HK-2 (cell line): ENCODE results near the gene EZH2.

Source experiments
- DNase-seq: peaks from one replicate; pipeline ENCODE4 v3.0.0-alpha.2; 2018; ENCODE audit not compliant: unreplicated experiment

The EZH2 gene

DNA sequence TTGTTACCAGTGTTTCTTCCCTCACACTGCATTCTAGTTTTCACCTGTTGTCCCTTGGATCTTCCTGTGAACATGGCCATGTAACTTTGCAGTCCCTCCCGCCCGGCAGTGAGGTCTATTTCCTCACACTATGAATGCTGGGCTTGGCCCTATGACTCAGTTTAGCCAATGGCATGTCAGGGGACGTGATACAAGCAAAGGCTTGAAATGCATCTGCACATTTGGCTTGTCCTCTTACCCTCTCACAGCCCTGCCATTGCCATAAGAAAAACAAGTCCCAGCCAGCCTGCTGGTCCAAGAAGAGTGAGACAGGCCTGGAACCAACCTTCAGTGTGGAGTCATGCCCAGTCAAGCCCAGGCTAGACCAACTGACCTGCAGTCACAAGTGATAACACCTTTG, 17.1 kb upstream of the EZH2 start:
- no peak for DNase-seq

DNA sequence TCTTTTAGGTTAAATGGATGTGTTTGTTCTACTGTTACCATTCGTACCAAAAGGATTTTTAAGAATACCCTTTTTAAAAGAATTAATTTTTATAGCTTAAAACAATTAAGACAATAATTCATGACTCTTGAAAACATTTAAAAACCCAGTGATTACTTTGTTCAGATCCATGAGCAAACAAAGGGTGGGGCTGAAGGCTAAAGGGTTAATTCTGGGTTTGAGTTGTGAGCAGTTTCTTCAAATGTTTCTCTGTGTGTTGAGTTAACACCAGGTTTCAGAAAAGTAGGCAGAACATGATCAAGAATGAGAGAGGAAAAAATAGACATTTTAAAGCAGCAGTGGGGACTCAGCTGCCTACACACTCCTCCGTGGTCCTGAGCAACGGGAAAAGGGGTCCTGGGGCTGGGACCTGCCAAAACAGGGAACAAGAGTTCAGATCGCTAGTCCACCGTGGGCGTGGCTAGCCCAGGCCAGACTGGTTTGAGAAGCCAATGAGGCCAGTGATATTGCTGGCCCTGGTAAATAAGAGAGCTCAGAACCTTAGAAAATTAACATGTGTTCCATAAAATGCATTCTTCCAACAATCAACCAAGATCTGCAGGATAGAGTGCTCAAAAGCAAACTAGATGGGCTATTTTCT, 14.9 kb upstream of the EZH2 start:
- DNase-seq = no peak

DNA sequence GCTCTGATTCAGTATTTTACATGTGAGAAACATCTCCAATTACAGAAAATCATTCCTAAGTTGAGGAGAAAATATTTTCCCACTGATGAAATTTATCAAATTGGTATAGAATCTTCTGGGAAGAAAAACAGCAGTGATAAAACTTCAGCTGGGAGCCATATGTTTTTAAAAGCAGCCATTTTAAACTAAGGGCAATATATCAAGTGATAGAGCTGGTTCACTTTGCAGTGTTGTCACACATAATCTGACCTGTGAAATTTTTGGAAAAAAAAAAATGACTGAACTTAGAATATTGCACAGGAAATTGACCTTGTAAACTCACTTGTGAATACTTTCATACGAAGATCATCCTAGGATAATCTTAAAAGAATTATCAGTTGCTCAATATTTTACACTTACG, 10.5 kb upstream of the EZH2 start:
- no peak for DNase-seq

DNA sequence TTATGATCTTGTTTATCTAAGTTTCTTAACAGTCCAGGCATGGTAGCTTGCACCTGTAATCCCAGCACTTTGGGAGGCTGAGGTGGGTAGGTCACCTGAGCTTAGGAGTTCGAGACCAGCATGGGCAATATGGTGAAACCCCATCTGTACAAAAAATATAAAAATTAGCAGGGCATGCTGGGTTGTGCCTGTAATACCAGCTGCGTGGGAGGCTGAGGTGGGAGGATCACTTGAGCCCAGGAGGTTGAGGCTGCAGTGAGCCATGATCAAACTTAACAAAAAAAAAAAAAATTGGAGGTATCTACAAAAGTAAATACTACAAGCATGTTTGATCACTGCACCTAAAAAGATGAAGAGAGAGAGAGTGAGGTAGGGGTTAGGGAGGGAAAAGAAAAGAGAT, 9.0 kb upstream of the EZH2 start:
- DNase-seq = no peak

DNA sequence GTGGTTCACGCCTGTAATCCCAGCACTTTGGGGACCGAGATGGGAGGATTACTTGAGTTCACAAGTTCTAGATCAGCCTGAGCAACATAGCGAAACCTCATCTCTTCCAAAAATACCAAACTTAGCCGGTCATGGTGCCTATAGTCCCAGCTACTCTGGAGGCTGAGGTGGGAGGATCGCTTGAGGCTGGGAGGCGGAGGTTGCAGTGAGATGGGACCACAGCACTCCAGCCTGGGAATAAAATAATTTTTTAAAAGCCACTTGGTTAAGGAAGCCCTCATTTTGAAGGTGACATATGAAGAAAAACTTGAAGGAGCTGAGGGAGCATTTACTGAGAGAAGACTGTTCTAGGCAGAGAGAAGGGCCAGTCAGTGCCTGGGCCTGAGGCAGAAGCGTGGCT, 4.2 kb upstream of the EZH2 start:
- no peak for DNase-seq

DNA sequence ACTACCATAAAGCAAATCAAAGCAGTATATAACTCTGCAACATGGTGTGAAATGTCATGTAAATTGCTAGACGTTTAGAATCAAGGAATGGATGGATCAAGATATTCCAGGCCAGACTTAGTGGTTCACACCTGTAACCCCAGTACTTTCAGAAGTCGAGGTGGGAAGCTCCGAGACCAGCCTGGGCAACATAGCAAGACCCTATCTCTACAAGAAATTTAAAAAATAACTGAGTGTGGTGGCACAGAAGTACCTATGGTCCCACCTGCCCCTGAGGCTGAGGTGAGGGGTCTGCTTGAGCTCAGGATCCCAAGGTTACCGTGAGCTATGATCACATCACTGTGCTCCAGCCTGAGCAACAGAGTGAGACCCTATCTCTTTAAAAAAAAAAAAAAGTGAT, 2.8 kb upstream of the EZH2 start:
- no peak for DNase-seq

DNA sequence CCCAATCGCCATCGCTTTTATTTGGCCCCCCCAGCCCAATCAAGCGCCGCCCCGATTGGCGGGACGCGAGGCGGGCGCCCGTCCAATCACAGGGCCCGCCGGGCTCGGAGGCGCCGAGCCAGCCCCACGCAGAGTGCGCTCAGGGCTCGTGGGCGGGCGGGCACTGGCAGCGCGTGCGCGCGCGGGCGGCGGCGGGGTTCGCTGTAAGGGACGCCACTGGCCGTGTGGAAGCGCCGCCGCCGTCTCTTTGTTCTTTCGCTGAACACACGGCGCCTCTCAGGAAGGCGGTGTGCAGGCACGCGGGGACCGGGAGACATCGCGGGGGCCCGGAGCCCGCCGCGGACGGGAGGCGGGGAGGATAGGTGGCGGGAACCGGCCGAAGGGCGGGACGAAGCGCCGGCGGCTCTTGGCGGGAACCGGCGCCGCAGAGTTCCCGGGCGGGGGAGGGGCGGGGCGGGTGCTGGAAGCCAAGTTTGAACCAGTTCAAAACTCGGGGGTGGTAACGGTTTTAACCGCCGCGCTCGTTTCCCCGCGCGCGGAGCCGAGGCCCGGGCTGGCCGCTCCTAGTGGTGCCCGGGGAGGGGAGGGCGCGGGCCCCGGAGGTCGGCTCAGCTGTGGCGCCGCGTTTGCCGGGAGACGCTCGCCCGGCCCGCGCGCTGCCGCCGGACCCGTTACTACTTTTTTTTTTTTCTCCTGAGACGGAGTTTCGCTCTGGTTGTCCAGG, 370 bp upstream of the EZH2 start:
- peak; percentile 94 for DNase-seq

DNA sequence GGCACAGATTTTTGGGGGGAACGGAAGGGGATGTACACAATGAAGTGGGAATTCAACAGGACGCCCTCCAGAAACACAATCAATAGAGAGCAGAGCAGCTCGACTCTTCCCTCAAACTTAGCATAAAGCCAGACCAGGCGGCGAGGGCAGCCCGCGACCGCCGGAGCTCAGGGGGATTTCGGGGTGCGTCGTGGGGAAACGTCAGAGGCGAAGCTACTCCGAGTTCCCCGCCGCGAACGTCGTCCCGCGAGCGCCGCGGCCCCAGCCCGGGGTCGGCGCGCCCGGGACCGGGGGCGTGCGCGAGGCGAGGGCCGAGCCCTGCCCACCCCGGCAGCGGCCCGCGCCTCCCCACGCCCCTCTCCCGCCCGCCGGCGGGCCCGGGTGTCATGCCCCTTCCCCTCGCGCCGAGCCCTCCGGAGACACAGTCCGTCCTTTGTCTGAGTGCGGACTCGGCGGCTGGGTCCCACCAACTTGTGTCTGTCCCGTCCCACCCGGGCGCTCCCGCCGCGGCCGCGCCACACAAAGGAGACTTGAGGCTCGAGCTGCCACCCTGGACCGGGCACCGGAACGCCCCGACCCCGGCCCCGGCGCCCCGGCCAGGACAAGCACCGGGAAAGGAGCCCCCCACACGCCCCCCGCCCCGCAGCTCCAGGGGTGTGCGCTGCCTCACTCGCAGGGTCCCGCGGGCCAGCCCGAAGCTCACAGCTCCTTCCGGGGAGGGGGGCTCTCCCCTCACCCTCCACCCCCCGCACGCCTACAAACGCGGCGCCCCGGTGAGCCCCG, 634 bp downstream of the EZH2 start:
- peak; percentile 40 for DNase-seq

DNA sequence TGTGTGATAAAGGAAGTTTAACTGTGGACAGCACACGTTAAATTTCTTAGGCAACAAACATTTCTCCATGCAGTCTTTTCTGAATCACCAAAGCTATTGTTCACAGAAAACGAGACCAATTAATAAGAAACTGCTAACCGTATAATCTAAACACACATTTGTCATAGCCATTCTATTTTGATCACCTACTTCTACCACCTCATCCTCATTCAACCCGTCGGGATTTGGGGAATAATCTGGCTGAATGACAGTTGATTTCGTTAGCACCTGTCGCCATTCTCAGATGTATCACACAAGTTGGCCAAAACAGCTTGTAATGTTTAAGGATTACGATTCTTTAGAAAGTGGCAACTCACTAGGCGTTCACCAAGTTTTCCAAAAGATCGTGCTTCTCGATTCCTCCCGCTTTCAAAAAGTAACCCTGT, 1.2 kb downstream of the EZH2 start:
- no peak for DNase-seq

DNA sequence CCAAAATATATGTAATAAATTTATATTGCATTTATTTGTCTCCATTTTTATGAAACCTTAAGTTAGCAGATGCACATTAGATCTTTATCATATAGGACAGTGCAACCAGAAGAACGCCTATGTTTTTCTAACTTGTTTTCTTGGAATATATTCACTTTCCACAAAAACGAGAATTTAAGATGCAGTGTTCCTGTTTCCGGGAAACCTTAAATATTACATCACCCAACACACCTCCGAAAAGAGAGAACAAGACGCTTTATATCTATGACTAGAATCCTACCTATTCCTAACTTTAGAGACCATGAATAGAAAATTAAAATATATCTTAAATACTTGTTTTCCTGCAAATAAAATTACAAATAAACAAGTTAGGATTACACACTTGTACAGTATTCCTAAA, 1.9 kb downstream of the EZH2 start:
- no peak for DNase-seq

DNA sequence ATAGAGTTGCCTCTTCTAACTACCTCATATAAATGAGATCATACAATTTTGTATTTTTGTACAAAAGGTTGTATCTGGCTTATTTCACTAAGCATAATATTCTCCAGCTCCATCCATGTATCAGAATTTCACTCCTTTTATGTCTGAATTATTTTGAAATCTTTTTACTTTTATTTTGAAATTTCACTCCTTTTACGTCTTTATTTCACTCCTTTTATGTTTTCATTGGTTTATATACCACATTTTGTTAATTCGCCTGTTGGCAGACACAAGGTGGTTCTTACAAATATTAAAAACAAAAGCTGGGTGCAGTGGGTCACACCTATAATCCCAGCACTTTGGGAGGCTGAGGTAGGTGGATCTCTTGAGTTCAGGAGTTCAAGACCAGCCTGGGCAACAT, 5.8 kb downstream of the EZH2 start:
- no peak for DNase-seq

DNA sequence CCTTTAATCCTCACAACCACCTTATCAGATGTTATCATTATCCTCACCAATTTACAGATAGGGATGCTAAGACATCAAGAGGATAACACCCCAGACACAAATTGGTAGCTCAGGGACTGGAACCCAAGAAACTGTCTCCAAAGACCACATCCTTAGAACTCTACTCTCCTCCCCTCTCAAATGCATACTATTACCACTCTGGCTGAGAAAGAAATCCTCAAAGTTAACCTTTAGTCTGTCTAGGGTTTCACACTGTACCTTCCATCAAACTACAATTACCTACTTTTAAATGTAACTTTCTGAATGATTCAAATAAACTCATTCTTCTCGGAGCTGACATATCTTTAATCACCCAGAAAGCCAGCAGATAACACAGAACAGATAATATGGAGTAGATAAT, 6.6 kb downstream of the EZH2 start:
- DNase-seq = no peak

DNA sequence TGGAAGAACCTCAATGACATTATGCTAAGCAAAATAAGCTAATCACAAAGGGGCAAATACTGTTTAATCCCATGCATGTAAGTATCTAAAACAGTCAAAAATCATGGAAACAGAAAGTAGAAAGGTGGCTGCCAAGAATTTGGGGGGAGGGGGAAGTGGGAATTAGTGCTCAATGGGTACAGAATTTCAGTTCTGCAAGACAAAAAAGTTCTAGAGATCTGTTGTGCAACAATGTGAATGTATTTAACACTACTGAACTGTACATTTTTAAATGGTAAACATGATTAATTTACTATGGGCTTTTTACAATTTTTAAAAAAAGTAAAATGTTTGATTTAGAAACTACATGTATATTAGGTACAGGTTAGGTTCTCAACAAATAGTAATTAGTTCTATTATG, 11.9 kb downstream of the EZH2 start:
- DNase-seq = no peak

DNA sequence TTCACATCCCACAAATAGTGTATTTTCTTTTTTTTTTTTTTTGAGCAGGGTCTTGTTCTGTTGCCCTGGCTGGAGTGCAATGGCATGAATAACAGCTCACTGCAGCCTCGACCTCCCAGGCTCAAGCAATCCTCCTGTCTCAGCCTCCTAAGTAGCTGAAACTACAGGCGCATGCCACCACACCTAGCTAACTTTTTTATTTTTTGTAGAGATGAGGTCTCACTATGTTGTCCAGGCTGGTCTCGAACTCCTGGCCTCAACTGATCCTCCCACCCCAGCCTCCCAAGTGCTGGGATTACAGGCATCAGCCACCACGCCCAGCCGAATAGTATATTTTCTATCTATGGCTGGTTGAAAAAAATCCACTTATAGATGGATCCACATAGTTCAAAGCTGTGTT, 12.5 kb downstream of the EZH2 start:
- DNase-seq = no peak

DNA sequence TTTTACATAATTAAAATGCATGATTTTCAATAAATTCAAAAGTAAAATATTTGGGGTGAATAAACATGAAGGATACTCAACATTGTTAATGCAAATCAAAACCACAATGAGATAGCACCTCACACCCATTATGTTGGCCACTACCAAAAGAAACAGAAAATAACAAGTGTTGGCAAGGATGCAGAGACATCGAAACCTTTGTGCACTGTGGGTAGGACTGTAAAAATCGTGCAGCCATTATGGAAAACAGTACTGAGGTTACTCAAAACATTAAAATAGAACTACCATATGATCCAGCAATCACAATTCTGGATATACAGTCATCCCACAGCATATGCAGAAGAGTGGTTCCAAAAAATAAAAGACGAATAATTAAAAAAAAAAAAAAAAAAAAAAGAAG, 13.1 kb downstream of the EZH2 start:
- no peak for DNase-seq

DNA sequence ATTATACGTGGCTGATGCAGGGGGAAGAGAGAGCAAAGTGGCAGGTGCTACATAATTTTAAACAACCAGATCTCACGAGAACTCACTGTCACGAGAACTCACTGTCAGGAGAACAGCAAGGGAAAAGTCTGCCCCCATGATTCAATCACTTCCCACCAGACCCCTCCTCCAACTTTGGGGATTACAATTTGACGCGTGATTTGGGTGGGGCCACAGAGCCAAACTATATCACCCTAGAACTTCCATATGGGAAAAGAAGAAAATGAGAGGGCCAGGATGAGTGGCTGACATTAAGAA, 15.8 kb downstream of the EZH2 start:
- DNase-seq = no peak

DNA sequence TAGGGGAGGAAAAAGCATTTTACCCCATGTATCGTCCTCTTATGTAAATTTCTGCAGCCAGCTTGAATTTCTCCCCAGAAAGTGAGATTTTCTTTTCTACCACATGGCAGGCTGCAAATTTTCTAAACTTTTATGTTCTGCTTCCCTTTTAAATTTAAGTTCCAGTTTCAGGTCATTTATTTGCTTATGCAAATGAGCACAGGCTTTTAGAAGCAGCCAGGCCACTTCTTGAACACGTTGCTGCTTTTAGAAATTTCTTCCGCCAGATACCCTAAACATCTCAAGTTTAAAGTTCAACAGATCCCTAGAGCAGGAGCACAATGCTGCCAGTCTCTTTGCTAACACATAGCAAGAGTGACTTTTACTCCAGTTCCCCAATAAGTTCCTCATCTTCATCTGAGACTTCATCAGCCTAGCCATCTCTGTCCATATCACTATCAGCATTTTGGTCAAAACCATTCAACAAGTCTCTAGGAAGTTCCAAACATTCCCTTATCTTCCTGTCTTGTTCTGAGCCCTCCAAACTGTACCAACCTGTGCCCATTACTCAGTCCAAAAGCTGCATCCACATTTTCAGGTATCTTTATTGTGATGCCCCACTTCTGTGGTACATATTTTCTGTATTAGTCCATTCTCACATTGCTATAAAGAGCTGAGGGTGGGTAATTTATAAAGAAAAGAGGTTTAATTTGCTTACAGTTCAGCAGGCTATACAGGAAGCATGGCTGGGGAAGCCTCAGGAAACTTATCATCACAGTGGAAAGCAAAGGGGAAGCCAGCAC, 16.3 kb downstream of the EZH2 start:
- no peak for DNase-seq

DNA sequence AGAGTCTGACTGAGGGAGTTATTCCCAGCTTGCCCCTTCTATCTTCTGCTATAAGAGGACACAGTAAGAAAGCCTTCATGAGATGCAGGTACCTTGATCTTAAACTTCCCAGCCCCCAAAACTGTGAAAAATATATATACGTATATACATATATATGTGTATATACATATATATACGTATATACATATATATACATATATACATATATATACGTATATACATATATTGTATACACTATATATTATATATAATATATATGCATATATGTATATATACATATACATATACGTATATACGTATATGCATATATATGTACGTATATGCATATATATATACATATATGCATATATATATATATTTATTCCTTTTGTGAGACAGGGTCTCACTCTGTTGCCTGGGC, 17.7 kb downstream of the EZH2 start:
- DNase-seq = no peak

DNA sequence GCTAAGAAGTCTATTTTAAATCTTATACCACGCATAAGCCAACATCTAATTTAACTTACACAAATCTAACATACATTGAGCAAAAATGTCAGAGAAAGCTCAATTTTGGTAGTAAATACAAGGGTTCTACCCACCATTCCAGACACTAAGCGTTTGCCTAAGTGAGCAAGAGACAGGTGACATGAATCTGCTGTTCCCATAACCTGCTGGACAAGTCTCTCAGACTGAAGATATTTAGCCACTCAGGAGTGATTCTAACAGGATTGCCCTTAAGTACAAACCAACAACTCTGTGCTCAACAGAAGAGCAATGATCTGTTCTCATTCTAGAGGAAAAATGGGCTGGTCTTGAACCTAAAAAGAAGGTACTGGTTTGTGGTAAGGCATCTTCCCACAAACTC, 18.8 kb downstream of the EZH2 start:
- no peak for DNase-seq

DNA sequence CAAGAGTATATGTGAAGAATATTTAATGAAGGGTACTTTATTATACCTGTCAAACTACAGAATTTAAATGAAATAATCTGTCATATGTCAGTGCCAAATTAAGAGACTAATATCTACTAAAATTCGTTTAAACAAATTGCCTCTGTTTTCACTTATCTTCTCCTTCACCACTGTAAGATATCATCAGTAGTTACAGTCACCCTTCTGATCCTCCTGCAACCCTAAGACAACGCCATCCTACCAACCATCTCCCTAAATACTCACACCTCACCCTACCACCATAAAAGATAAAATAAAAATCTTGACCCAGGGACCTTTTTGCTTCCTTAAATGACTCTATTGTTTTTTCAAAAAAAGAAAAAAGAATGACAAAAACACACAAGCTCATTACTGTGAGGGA, 20.8 kb downstream of the EZH2 start:
- DNase-seq = no peak

DNA sequence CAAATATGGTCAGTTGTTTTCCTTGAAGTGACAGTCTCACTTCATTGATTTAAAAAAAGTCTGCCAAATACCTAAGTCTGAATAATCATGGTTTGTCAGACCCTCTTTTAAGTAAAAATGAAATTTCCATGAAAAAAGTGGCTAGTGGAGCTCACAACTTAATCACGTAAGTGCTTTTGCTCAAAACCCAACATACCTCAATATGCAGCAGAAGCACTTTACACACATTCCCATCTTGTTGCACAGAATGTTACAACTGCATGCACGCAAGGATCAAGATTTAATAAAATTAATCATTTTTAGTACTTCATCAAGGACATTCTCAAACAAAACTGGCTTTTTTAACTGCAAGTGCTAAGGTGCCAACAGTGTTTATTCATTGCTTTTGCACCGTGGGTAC, 21.6 kb downstream of the EZH2 start:
- DNase-seq = no peak

DNA sequence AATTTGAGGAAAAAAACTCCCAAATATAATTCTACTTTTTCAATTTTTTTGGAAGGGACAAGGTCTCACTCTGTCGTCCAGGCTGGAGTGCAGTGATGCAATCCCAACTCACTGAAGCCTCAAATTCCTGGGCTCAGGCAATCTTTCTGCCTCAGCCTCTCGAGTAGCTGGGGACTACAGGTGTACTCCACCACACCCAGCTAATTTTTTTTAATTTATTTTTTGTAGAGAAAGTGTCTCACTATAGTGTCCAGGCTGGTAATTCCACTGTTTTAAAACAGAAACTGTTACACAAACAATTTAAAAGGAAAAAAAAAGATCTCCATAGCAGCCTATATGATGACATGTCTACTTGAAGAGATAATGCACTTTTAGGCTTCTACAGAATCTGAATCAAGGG, 25.6 kb downstream of the EZH2 start:
- DNase-seq = no peak

DNA sequence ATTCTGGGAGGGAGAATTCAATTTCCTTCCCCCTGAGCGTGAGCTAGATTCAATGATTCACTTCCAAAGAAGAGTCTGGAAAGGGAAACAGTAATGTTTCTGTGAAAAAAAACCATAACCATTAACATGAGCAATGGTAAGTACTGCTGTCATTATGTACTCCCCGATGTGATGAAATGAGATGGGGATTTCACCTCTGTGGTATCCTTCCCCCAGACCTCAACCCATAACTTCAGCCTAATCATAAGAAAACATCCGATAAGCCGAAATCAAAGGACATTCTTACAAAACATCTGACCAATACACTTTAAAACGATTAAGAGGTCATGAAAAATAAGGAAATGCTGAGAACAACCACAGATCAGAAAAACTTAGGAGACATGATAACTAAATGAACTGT, 27.2 kb downstream of the EZH2 start:
- no peak for DNase-seq
